Astrocyte (in vitro differentiated cells and primary cell): ENCODE results near the gene IGFALS. TPM values are rescaled to one million over a fixed set of nuclear protein-coding genes. Genes with fewer than 3 reads are reported as not detected.

Experiments used
- DNase-seq: peaks from one replicate; pipeline ENCODE4 v3.0.0-alpha.2; 2010; ENCODE audit warnings: low read depth
- FAIRE-seq: peaks from 2 replicates; lab custom pipeline; 2011; peaks lifted over from hg19 to GRCh38; lab: Jason Lieb, UNC
- H2AFZ ChIP-seq: 2 replicates; pipeline ENCODE4 v1.6.0; 2012; ENCODE audit warnings: low read depth, low read length, inconsistent platforms
- H3K27ac ChIP-seq: 2 replicates; pipeline ENCODE4 v1.5.1; 2011; ENCODE audit warnings: low read depth, low read length, inconsistent platforms
- H3K27me3 ChIP-seq: 2 replicates; pipeline ENCODE4 v1.6.0; 2011; ENCODE audit warnings: low read length, inconsistent platforms; ENCODE audit not compliant: insufficient read depth
- H3K36me3 ChIP-seq: 2 replicates; pipeline ENCODE4 v1.5.1; 2011; ENCODE audit warnings: low read length, inconsistent platforms; ENCODE audit not compliant: insufficient read depth
- H3K4me1 ChIP-seq: 2 replicates; pipeline ENCODE4 v1.5.1; 2011; ENCODE audit warnings: low read length, inconsistent platforms; ENCODE audit not compliant: insufficient read depth
- H3K4me2 ChIP-seq: 2 replicates; pipeline ENCODE4 v1.6.0; 2012; ENCODE audit warnings: low read length, inconsistent platforms
- H3K4me3 ChIP-seq: 2 replicates; pipeline ENCODE4 v1.5.1; 2011; ENCODE audit warnings: low read depth, mild to moderate bottlenecking, low read length, inconsistent platforms; ENCODE audit not compliant: insufficient read depth
- H3K79me2 ChIP-seq: 2 replicates; pipeline ENCODE4 v1.6.0; 2012; ENCODE audit warnings: mild to moderate bottlenecking, low read length, inconsistent platforms; ENCODE audit not compliant: insufficient read depth
- H3K9ac ChIP-seq: 2 replicates; pipeline ENCODE4 v1.6.0; 2012; ENCODE audit warnings: mild to moderate bottlenecking, low read length, inconsistent platforms
- H3K9me3 ChIP-seq: 2 replicates; pipeline ENCODE4 v1.5.1; 2012; ENCODE audit warnings: low read depth, mild to moderate bottlenecking, low read length, inconsistent platforms; ENCODE audit not compliant: insufficient read depth
- H4K20me1 ChIP-seq: 2 replicates; pipeline ENCODE4 v1.6.0; 2012; ENCODE audit warnings: low read length, inconsistent platforms; ENCODE audit not compliant: insufficient read depth
- H3K27ac Mint-ChIP-seq: one replicate; pipeline ENCODE4 v1.8.0; 2021; ENCODE audit warnings: mild to moderate bottlenecking, mixed read lengths; ENCODE audit not compliant: unreplicated experiment
- H3K27me3 Mint-ChIP-seq: one replicate; pipeline ENCODE4 v1.8.0; 2021; ENCODE audit warnings: low read depth, mixed read lengths; ENCODE audit not compliant: unreplicated experiment
- H3K36me3 Mint-ChIP-seq: one replicate; pipeline ENCODE4 v1.8.0; 2021; ENCODE audit warnings: low read depth, mixed read lengths; ENCODE audit not compliant: unreplicated experiment
- H3K4me1 Mint-ChIP-seq: one replicate; pipeline ENCODE4 v1.8.0; 2021; ENCODE audit warnings: low read depth, mixed read lengths; ENCODE audit not compliant: unreplicated experiment
- H3K4me3 Mint-ChIP-seq: one replicate; pipeline ENCODE4 v1.8.0; 2021; ENCODE audit warnings: mild to moderate bottlenecking, moderate library complexity, mixed read lengths; ENCODE audit not compliant: unreplicated experiment
- H3K9me3 Mint-ChIP-seq: one replicate; pipeline ENCODE4 v1.8.0; 2021; ENCODE audit warnings: mild to moderate bottlenecking, mixed read lengths; ENCODE audit not compliant: unreplicated experiment
- CTCF ChIP-seq: IDR thresholded peaks from 2 replicates; pipeline ENCODE4 v1.5.1; 2011; ENCODE audit warnings: low read depth, mild to moderate bottlenecking, inconsistent platforms, low read length, moderate library complexity; ENCODE audit not compliant: insufficient read depth
- EZH2 ChIP-seq: IDR thresholded peaks from 2 replicates; pipeline ENCODE4 v1.6.1; 2012; ENCODE audit warnings: mild to moderate bottlenecking, low read length, inconsistent platforms; ENCODE audit not compliant: insufficient read depth
- total RNA-seq: library from RNA; stranded (reverse); gene quantifications from 2 replicates; pipeline ENCODE4 v1.2.1, GENCODE V29; 2021

The IGFALS gene
- total RNA-seq, 1 donor from 2014 or later, result not detected

- Mint-ChIP-seq H3K4me1 (peaks cover 9% of the 10 kb centered on the region), H3K36me3 (peaks cover 2% of the 10 kb centered on the region), H3K27ac (no peak overlapping the region), H3K9me3 (no peaks in the 10 kb centered on the region), H3K27me3 (no peaks in the 10 kb centered on the region), H3K4me3 (no peak overlapping the region)
- H3K27ac ChIP-seq, result no peak overlapping the region
- H2AFZ ChIP-seq, result no peak overlapping the region
- no peaks in the 10 kb centered on the region for H3K9me3 ChIP-seq
- no peak for DNase-seq
- no peak for FAIRE-seq
- no peak overlapping the region for H3K4me2 ChIP-seq
- peaks cover 17% of the 10 kb centered on the region for H3K4me1 ChIP-seq
- TF ChIP-seq CTCF (no peak), EZH2 (no peak)
- no peak overlapping the region for H3K9ac ChIP-seq
- no peak overlapping the region for H3K4me3 ChIP-seq
- H3K36me3 ChIP-seq, result no peaks in the 10 kb centered on the region
- no peaks in the 10 kb centered on the region for H3K27me3 ChIP-seq
- peaks cover 48% of the 10 kb centered on the region for H3K79me2 ChIP-seq
- peaks cover 46% of the 10 kb centered on the region for H4K20me1 ChIP-seq
These were observed 15.0 kb downstream of the IGFALS start for GRCh38 chr16:1778200-1779179.

GRCh38 chr16:1777375-1778199 is 15.9 kb downstream of the IGFALS start:
- Histone ChIP-seq H3K9me3 (no peaks in the 10 kb centered on the region), H3K4me2 (no peak overlapping the region), H3K9ac (no peak overlapping the region), H2AFZ (no peak overlapping the region), H3K27me3 (no peaks in the 10 kb centered on the region), H4K20me1 (peaks cover 46% of the 10 kb centered on the region), H3K4me3 (no peak overlapping the region), H3K4me1 (peaks cover 17% of the 10 kb centered on the region), H3K36me3 (no peaks in the 10 kb centered on the region), H3K79me2 (peaks cover 51% of the 10 kb centered on the region), H3K27ac (no peak overlapping the region)
- DNase-seq (no peak), FAIRE-seq (no peak)
- no peaks in the 10 kb centered on the region for H3K9me3 Mint-ChIP-seq
- H3K27me3 Mint-ChIP-seq, result no peaks in the 10 kb centered on the region
- peaks cover 2% of the 10 kb centered on the region for H3K36me3 Mint-ChIP-seq
- no peak overlapping the region for H3K27ac Mint-ChIP-seq
- peaks cover 9% of the 10 kb centered on the region for H3K4me1 Mint-ChIP-seq
- no peak overlapping the region for H3K4me3 Mint-ChIP-seq
- TF ChIP-seq CTCF (no peak), EZH2 (no peak)
